ENCODE results near the gene PROSER3. TPM values are rescaled to one million over a fixed set of nuclear protein-coding genes. Genes with fewer than 3 reads are reported as not detected.

Gene PROSER3
- polyA plus RNA-seq, 1 donor (not counting 4 experiments of a cell fraction or from before 2014, with no cell fraction given), result 5.5 TPM

GRCh38 chr19:35750167-35750566, 7.8 kb upstream of the PROSER3 start:
- dilution Hi-C loops (cut with MboI; ENCODE audit: extremely low pct_ligation_motif_present, low sequenced_read_pairs), result no loop called here
- H3K9ac ChIP-seq (ENCODE audit: control insufficient read depth, extremely low read depth, insufficient read depth, low read length), result no peak overlapping the region

GRCh38 chr19:35751839-35752745, 5.9 kb upstream of the PROSER3 start:
- Histone ChIP-seq H3K9ac (ENCODE audit: control insufficient read depth, extremely low read depth, insufficient read depth, low read length) (no peak overlapping the region), H3K27me3 (ENCODE audit: control insufficient read depth, extremely low read depth, insufficient read depth, low read length) (no peaks in the 10 kb centered on the region), H3K9me3 (ENCODE audit: control insufficient read depth, low read depth, low read length) (no peaks in the 10 kb centered on the region), H3K4me1 (ENCODE audit: control insufficient read depth, extremely low read depth, insufficient read depth, low read length) (peaks cover 16% of the 10 kb centered on the region), H3K27ac (ENCODE audit: control insufficient read depth, insufficient read depth, low read length) (no peak overlapping the region), H3K36me3 (ENCODE audit: control insufficient read depth in 2 of 2, extremely low read depth in 1 of 2, insufficient read depth in 2 of 2, low read length in 2 of 2) (peaks cover 13 to 23% of the 10 kb centered on the region in 2 experiments), H3K4me3 (ENCODE audit: control insufficient read depth in 2 of 3, extremely low read depth in 1 of 3, insufficient read depth in 2 of 3, low read depth in 1 of 3, low read length in 3 of 3) (no peak overlapping the region), H3K79me2 (ENCODE audit: control insufficient read depth, insufficient read depth, low read length) (peaks cover 17% of the 10 kb centered on the region), H2AFZ (ENCODE audit: control insufficient read depth, low read length) (no peak overlapping the region), H3K9me1 (ENCODE audit: control insufficient read depth, extremely low read depth, insufficient read depth, low read length) (no peaks in the 10 kb centered on the region), H3K4me2 (ENCODE audit: control insufficient read depth, extremely low read depth, insufficient read depth, low read depth, low read length) (no peak overlapping the region), H4K20me1 (ENCODE audit: control insufficient read depth, extremely low read depth, insufficient read depth, low read length) (no peaks in the 10 kb centered on the region)
- no peak for FAIRE-seq
- dilution Hi-C loops (cut with MboI; ENCODE audit: extremely low pct_ligation_motif_present, low sequenced_read_pairs), result no loop called here
- TF ChIP-seq EZH2 (IDR thresholded peaks at IDR 0.05; ENCODE audit: low read length) (no peak), CTCF (optimal IDR thresholded peaks at IDR 0.05 in 1 of 3, IDR thresholded peaks at IDR 0.05 in 1 of 3, conservative IDR thresholded peaks at IDR 0.05 in 1 of 3; ENCODE audit: extremely low read depth in 1 of 3, insufficient read depth in 2 of 3, low read length in 3 of 3) (no peak)
- DNase-seq (ENCODE audit: low read depth, low spot score), result no peak

More at GRCh38 chr19:35750167-35750566, 7.8 kb upstream of the PROSER3 start:
- no peak overlapping the region for H3K4me2 ChIP-seq (ENCODE audit: control insufficient read depth, extremely low read depth, insufficient read depth, low read depth, low read length)
- FAIRE-seq (no peak), DNase-seq (ENCODE audit: low read depth, low spot score) (no peak)
- no peaks in the 10 kb centered on the region for H3K27me3 ChIP-seq (ENCODE audit: control insufficient read depth, extremely low read depth, insufficient read depth, low read length)
- no peaks in the 10 kb centered on the region for H3K9me1 ChIP-seq (ENCODE audit: control insufficient read depth, extremely low read depth, insufficient read depth, low read length)
- no peak overlapping the region for H3K4me3 ChIP-seq (ENCODE audit: control insufficient read depth in 2 of 3, extremely low read depth in 1 of 3, insufficient read depth in 2 of 3, low read depth in 1 of 3, low read length in 3 of 3)
- H2AFZ ChIP-seq (ENCODE audit: control insufficient read depth, low read length), result no peak overlapping the region
- no peaks in the 10 kb centered on the region for H4K20me1 ChIP-seq (ENCODE audit: control insufficient read depth, extremely low read depth, insufficient read depth, low read length)
- H3K4me1 ChIP-seq (ENCODE audit: control insufficient read depth, extremely low read depth, insufficient read depth, low read length), result peaks cover 21% of the 10 kb centered on the region
- H3K79me2 ChIP-seq (ENCODE audit: control insufficient read depth, insufficient read depth, low read length), result peaks cover 28% of the 10 kb centered on the region
- TF ChIP-seq EZH2 (IDR thresholded peaks at IDR 0.05; ENCODE audit: low read length), result no peak
- TF ChIP-seq CTCF (optimal IDR thresholded peaks at IDR 0.05 in 1 of 3, IDR thresholded peaks at IDR 0.05 in 1 of 3, conservative IDR thresholded peaks at IDR 0.05 in 1 of 3; ENCODE audit: extremely low read depth in 1 of 3, insufficient read depth in 2 of 3, low read length in 3 of 3), result no peak
- H3K36me3 ChIP-seq (ENCODE audit: control insufficient read depth in 2 of 2, extremely low read depth in 1 of 2, insufficient read depth in 2 of 2, low read length in 2 of 2), result peaks cover 13 to 23% of the 10 kb centered on the region in 2 experiments
- H3K9me3 ChIP-seq (ENCODE audit: control insufficient read depth, low read depth, low read length), result no peaks in the 10 kb centered on the region
- H3K27ac ChIP-seq (ENCODE audit: control insufficient read depth, insufficient read depth, low read length), result no peak overlapping the region

All from keratinocyte (primary cell).